K562 (cell line): ENCODE measurements around the gene TBX1. TPM values are rescaled to one million over a fixed set of nuclear protein-coding genes. Genes with fewer than 3 reads are reported as not detected.
A peak's percentile ranks its signal among the peaks of the same experiment; 100 is the strongest.

Source experiments
- CBX3 ChIP-seq, 2 experiments: IDR thresholded peaks; 1 replicate in 1 of 2; 2 replicates in 1 of 2; pipeline ENCODE4 v1.6.1; 2012; ENCODE audit warnings: inconsistent platforms in 2 of 2, low read length in 2 of 2, borderline replicate concordance in 1 of 2, control low read depth in 1 of 2
- MCM7 ChIP-seq, 2 experiments: fragments of 450-650 bp; IDR thresholded peaks; 2 replicates each; pipeline ENCODE4 v1.6.1; 2016 to 2018
- MEIS2 ChIP-seq: fragments of 450-650 bp; IDR thresholded peaks from 2 replicates; pipeline ENCODE4 v1.6.1; 2014; ENCODE audit warnings: mild to moderate bottlenecking; ENCODE audit not compliant: partially characterized antibody
- MTF1 ChIP-seq: fragments of 250-450 bp; sonication (Bioruptor Pico); IDR thresholded peaks from 2 replicates; pipeline ENCODE4 v1.9.0; 2021; ENCODE audit warnings: moderate library complexity, mild to moderate bottlenecking, inconsistent platforms, borderline replicate concordance
- PML ChIP-seq: IDR thresholded peaks from 2 replicates; pipeline ENCODE4 v1.6.1; 2012; ENCODE audit warnings: low read length, inconsistent platforms
- SMARCA5 ChIP-seq: fragments of 450-650 bp; IDR thresholded peaks from 2 replicates; pipeline ENCODE4 v1.6.1; 2016
- SMARCB1 ChIP-seq: IDR thresholded peaks from 2 replicates; pipeline ENCODE4 v1.6.1; 2011; ENCODE audit warnings: improper control_type of control experiment, low read depth; ENCODE audit not compliant: insufficient read length
- ZFX ChIP-seq: sonication (generic); formaldehyde crosslinking; IDR thresholded peaks from 2 replicates; pipeline ENCODE4 v1.8.0; 2022; ENCODE audit warnings: mild to moderate bottlenecking, missing genetic modification reagents, moderate library complexity
- ZNF384 ChIP-seq: IDR thresholded peaks from 2 replicates; pipeline ENCODE4 v1.6.1; 2012; ENCODE audit warnings: low read depth, low read length, improper control_type of control experiment
- ZNF707 ChIP-seq: fragments of 250-450 bp; sonication (Bioruptor Pico); conservative IDR thresholded peaks from 2 replicates; pipeline ENCODE4 v1.8.0; 2022; ENCODE audit warnings: inconsistent platforms, mild to moderate bottlenecking, moderate library complexity
- ZNF717 ChIP-seq: fragments of 250-450 bp; sonication (Bioruptor Pico); IDR thresholded peaks from 2 replicates; pipeline ENCODE4 v1.5.0; 2021
- polyA plus RNA-seq, 8 experiments: library from polyadenylated mRNA; depleted of rRNA in 4 of 8; stranded (reverse) in 5 of 8; unstranded in 3 of 8; fragments of >200 nt; fragmentation: Nextera tagmentation in 2 of 8; fragmentation: Illumina TruSeq in 1 of 8; extraction: Ambion mirVana in 2 of 8; extraction: Trizol in 1 of 8; gene quantifications; 2 replicates each; pipeline versions ENCODE4 v1.2.1 to v1.2.3, GENCODE V29; 2011 to 2014; ENCODE audit warnings: inconsistent platforms in 1 of 8, missing spikeins in 1 of 8
- total RNA-seq, 7 experiments: library from RNA; depleted of rRNA in 6 of 7; stranded (reverse); fragments of >200 nt in 6 of 7; fragmentation: Illumina TruSeq in 2 of 7; extraction: Trizol in 2 of 7; gene quantifications; 2 replicates each; pipeline versions ENCODE4 v1.2.1 to v1.2.3, GENCODE V29; 2011 to 2021; ENCODE audit warnings: low replicate concordance in 1 of 7
- TF ChIP-seq, protein P1 (sequence below): fragments of 450-650 bp; IDR thresholded peaks from 2 replicates; pipeline ENCODE4 v1.6.1; 2018; ENCODE audit not compliant: partially characterized antibody
- TF ChIP-seq, protein P2 (sequence below): conservative IDR thresholded peaks from 2 replicates; pipeline ENCODE4 v1.6.1; 2011; ENCODE audit warnings: low read depth, mild to moderate bottlenecking, low read length; ENCODE audit not compliant: control insufficient read depth
- TF ChIP-seq, protein P3 (sequence below), 2 experiments: IDR thresholded peaks; 2 replicates each; pipeline ENCODE4 v1.6.1; 2011; ENCODE audit warnings: borderline replicate concordance in 1 of 2, control low read depth in 1 of 2, low read depth in 1 of 2, low read length in 1 of 2, mild to moderate bottlenecking in 1 of 2, mixed read lengths in 1 of 2, moderate library complexity in 1 of 2; ENCODE audit not compliant: insufficient read depth in 1 of 2, insufficient read length in 1 of 2, poor library complexity in 1 of 2, severe bottlenecking in 1 of 2; ENCODE audit errors: extremely low read depth in 1 of 2
- TF ChIP-seq, protein P4 (sequence below): IDR thresholded peaks from 3 replicates; pipeline ENCODE4 v1.6.1; 2011; ENCODE audit warnings: borderline replicate concordance, mild to moderate bottlenecking, moderate library complexity; ENCODE audit not compliant: insufficient read length; ENCODE audit errors: extremely low read depth

The TBX1 gene
- total and polyA plus RNA-seq, 9 of the 15 experiments (the other 6 are each of a cell fraction or from before 2014, with no cell fraction given), result 0.07 to 35.0 (median 3.9) TPM

DNA sequence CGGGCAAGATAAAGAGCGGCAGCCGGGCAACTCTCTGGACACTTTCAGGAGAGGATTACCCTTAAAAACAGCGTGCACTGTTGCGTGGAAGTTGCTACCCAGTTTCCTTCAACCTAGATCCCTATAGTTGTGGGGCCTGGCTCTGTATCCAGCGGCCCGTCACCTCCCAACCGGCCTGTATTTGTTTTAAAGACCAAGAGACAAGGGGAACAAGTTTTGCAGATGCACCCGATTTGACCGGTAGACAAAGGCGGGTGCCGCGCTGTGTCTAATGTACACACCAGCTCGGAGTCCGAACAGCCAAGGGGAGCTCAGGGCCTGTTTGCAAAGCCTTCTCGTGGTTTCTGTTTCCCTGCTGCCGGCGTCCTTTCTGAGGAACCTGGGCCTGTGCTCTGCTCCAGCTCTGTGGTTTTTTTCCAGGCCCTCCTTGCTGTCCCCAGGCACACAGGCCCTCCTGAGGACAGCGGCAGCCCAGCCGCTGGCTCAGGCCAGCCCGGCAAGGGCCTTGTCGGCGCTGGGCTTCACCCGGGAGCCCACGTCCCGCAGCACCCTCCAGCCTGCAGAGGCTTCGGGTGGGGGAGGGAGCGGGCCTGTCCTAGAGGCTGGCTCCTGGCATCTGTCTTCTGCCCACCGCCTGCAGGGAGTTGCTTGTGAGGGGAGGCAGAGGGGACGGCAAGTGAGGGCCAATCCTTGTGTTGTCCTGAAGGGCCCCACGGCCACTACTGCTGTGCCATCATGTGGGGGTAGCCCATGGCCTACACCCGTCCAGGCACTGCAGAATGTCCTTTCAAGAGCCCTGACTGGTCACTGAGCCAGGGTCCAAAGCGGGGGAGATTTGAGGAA is 1.4 kb downstream of the TBX1 start (continued):
- no peak for TF ChIP-seq ZNF707
- TF ChIP-seq, protein P1, sequence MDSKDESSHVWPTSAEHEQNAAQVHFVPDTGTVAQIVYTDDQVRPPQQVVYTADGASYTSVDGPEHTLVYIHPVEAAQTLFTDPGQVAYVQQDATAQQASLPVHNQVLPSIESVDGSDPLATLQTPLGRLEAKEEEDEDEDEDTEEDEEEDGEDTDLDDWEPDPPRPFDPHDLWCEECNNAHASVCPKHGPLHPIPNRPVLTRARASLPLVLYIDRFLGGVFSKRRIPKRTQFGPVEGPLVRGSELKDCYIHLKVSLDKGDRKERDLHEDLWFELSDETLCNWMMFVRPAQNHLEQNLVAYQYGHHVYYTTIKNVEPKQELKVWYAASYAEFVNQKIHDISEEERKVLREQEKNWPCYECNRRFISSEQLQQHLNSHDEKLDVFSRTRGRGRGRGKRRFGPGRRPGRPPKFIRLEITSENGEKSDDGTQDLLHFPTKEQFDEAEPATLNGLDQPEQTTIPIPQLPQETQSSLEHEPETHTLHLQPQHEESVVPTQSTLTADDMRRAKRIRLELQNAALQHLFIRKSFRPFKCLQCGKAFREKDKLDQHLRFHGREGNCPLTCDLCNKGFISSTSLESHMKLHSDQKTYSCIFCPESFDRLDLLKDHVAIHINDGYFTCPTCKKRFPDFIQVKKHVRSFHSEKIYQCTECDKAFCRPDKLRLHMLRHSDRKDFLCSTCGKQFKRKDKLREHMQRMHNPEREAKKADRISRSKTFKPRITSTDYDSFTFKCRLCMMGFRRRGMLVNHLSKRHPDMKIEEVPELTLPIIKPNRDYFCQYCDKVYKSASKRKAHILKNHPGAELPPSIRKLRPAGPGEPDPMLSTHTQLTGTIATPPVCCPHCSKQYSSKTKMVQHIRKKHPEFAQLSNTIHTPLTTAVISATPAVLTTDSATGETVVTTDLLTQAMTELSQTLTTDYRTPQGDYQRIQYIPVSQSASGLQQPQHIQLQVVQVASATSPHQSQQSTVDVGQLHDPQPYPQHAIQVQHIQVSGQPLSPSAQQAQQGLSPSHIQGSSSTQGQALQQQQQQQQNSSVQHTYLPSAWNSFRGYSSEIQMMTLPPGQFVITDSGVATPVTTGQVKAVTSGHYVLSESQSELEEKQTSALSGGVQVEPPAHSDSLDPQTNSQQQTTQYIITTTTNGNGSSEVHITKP, result no peak
- no peak for TF ChIP-seq MCM7 (IDR thresholded peaks at IDR 0.05)
- TF ChIP-seq, protein P2, sequence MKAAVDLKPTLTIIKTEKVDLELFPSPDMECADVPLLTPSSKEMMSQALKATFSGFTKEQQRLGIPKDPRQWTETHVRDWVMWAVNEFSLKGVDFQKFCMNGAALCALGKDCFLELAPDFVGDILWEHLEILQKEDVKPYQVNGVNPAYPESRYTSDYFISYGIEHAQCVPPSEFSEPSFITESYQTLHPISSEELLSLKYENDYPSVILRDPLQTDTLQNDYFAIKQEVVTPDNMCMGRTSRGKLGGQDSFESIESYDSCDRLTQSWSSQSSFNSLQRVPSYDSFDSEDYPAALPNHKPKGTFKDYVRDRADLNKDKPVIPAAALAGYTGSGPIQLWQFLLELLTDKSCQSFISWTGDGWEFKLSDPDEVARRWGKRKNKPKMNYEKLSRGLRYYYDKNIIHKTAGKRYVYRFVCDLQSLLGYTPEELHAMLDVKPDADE, result 0 out of 2 replicates have a peak, but pooled peaks have one; percentile 4
- TF ChIP-seq ZFX (CRISPR knock-in tag), result no peak
- TF ChIP-seq MTF1, result no peak
- no peak for TF ChIP-seq SMARCB1
- no peak for TF ChIP-seq ZNF384
- TF ChIP-seq, protein P3, sequence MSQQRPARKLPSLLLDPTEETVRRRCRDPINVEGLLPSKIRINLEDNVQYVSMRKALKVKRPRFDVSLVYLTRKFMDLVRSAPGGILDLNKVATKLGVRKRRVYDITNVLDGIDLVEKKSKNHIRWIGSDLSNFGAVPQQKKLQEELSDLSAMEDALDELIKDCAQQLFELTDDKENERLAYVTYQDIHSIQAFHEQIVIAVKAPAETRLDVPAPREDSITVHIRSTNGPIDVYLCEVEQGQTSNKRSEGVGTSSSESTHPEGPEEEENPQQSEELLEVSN (IDR thresholded peaks at IDR 0.05; ENCODE audit: borderline replicate concordance in 1 of 2, extremely low read depth in 1 of 2, insufficient read depth in 1 of 2, insufficient read length in 1 of 2, low read depth in 1 of 2, low read length in 1 of 2, poor library complexity in 1 of 2, severe bottlenecking in 1 of 2), result no peak
- no peak for TF ChIP-seq SMARCA5
- peak in 1 of 2 experiments; percentile 57; a peak in 1 of 3 replicates for TF ChIP-seq CBX3 (IDR thresholded peaks at IDR 0.05; ENCODE audit: borderline replicate concordance in 1 of 2, low read length in 2 of 2)
- 0 out of 2 replicates have a peak, but pooled peaks have one; percentile 33 for TF ChIP-seq PML
- TF ChIP-seq, protein P4, sequence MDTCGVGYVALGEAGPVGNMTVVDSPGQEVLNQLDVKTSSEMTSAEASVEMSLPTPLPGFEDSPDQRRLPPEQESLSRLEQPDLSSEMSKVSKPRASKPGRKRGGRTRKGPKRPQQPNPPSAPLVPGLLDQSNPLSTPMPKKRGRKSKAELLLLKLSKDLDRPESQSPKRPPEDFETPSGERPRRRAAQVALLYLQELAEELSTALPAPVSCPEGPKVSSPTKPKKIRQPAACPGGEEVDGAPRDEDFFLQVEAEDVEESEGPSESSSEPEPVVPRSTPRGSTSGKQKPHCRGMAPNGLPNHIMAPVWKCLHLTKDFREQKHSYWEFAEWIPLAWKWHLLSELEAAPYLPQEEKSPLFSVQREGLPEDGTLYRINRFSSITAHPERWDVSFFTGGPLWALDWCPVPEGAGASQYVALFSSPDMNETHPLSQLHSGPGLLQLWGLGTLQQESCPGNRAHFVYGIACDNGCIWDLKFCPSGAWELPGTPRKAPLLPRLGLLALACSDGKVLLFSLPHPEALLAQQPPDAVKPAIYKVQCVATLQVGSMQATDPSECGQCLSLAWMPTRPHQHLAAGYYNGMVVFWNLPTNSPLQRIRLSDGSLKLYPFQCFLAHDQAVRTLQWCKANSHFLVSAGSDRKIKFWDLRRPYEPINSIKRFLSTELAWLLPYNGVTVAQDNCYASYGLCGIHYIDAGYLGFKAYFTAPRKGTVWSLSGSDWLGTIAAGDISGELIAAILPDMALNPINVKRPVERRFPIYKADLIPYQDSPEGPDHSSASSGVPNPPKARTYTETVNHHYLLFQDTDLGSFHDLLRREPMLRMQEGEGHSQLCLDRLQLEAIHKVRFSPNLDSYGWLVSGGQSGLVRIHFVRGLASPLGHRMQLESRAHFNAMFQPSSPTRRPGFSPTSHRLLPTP, result no peak
- no peak for TF ChIP-seq ZNF717 (CRISPR knock-in tag)
- no peak for TF ChIP-seq MEIS2
